ENCODE results near the gene ATG2B.

GRCh38 chr14:96341323-96341722 is 21.8 kb downstream of the ATG2B start:
- TF ChIP-seq, protein P1, sequence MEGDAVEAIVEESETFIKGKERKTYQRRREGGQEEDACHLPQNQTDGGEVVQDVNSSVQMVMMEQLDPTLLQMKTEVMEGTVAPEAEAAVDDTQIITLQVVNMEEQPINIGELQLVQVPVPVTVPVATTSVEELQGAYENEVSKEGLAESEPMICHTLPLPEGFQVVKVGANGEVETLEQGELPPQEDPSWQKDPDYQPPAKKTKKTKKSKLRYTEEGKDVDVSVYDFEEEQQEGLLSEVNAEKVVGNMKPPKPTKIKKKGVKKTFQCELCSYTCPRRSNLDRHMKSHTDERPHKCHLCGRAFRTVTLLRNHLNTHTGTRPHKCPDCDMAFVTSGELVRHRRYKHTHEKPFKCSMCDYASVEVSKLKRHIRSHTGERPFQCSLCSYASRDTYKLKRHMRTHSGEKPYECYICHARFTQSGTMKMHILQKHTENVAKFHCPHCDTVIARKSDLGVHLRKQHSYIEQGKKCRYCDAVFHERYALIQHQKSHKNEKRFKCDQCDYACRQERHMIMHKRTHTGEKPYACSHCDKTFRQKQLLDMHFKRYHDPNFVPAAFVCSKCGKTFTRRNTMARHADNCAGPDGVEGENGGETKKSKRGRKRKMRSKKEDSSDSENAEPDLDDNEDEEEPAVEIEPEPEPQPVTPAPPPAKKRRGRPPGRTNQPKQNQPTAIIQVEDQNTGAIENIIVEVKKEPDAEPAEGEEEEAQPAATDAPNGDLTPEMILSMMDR (IDR thresholded peaks at IDR 0.05) = no peak
- no peak for TF ChIP-seq POLR2A (IDR thresholded peaks at IDR 0.05)
